HL-60 (cell line): ENCODE data around the gene GRIN2D.

Experiments used
- DNase-seq, 2 experiments: peaks; one replicate each; pipeline ENCODE4 v3.0.0-alpha.2; 2010 to 2020; ENCODE audit warnings: low read depth in 1 of 2, low spot score in 1 of 2
- H3K27ac ChIP-seq: fragments of 250-450 bp; sonication (Bioruptor Pico); replicated peaks from 2 replicates; pipeline ENCODE4 v1.5.1; 2020; ENCODE audit warnings: mild to moderate bottlenecking, moderate library complexity
- H3K27me3 ChIP-seq: fragments of 250-450 bp; sonication (Bioruptor Pico); 2 replicates; pipeline ENCODE4 v1.5.1; 2021; ENCODE audit warnings: mild to moderate bottlenecking, moderate library complexity; ENCODE audit not compliant: insufficient read depth, poor library complexity, severe bottlenecking
- H3K4me3 ChIP-seq: replicated peaks from 2 replicates; pipeline ENCODE4 v1.5.1; 2011; ENCODE audit warnings: mild to moderate bottlenecking, control low read depth, low read length; ENCODE audit not compliant: insufficient read depth
- GABPA ChIP-seq: IDR thresholded peaks from 2 replicates; pipeline ENCODE4 v1.6.1; 2012; ENCODE audit warnings: low read depth
- POLR2AphosphoS5 ChIP-seq: IDR thresholded peaks from 2 replicates; pipeline ENCODE4 v1.6.1; 2012; ENCODE audit warnings: low read depth
- SPI1 ChIP-seq: IDR thresholded peaks from 2 replicates; pipeline ENCODE4 v1.6.1; 2012; ENCODE audit warnings: low read depth, mild to moderate bottlenecking, borderline replicate concordance
- TF ChIP-seq, protein P1 (sequence below): IDR thresholded peaks from one replicate; pipeline ENCODE4 v1.5.1; 2011; ENCODE audit warnings: low read length, control low read depth, inconsistent platforms; ENCODE audit not compliant: insufficient read depth
- TF ChIP-seq, protein P2 (sequence below): IDR thresholded peaks from 2 replicates; pipeline ENCODE4 v1.6.1; 2012; ENCODE audit warnings: low read depth; ENCODE audit not compliant: insufficient replicate concordance

Gene GRIN2D

DNA sequence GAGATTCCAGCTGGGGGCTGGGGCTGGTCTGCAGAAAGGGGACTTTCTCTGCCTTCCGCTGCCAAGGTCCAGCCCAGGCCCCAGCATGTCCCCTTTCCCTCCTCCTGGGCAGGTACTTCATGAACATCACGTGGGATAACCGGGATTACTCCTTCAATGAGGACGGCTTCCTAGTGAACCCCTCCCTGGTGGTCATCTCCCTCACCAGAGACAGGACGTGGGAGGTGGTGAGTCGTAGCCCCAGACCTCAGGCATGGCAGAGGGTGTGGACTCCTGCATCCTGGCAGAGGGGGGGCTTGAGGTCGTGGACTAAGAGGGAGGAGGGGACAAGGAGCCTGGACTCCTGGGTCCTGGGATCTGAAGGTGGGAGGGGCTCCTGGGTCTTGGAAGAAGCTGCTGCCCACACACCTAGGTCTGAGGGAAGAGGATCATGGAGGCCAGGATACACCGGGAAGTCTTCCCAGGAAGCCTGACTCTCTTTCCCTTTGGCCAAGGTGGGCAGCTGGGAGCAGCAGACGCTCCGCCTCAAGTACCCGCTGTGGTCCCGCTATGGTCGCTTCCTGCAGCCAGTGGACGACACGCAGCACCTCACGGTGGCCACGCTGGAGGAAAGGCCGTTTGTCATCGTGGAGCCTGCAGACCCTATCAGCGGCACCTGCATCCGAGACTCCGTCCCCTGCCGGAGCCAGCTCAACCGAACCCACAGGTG is 20.6 kb downstream of the GRIN2D start:
- TF ChIP-seq, protein P1, sequence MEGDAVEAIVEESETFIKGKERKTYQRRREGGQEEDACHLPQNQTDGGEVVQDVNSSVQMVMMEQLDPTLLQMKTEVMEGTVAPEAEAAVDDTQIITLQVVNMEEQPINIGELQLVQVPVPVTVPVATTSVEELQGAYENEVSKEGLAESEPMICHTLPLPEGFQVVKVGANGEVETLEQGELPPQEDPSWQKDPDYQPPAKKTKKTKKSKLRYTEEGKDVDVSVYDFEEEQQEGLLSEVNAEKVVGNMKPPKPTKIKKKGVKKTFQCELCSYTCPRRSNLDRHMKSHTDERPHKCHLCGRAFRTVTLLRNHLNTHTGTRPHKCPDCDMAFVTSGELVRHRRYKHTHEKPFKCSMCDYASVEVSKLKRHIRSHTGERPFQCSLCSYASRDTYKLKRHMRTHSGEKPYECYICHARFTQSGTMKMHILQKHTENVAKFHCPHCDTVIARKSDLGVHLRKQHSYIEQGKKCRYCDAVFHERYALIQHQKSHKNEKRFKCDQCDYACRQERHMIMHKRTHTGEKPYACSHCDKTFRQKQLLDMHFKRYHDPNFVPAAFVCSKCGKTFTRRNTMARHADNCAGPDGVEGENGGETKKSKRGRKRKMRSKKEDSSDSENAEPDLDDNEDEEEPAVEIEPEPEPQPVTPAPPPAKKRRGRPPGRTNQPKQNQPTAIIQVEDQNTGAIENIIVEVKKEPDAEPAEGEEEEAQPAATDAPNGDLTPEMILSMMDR: no peak
- no peak for TF ChIP-seq GABPA
- TF ChIP-seq POLR2AphosphoS5: no peak
- TF ChIP-seq, protein P2, sequence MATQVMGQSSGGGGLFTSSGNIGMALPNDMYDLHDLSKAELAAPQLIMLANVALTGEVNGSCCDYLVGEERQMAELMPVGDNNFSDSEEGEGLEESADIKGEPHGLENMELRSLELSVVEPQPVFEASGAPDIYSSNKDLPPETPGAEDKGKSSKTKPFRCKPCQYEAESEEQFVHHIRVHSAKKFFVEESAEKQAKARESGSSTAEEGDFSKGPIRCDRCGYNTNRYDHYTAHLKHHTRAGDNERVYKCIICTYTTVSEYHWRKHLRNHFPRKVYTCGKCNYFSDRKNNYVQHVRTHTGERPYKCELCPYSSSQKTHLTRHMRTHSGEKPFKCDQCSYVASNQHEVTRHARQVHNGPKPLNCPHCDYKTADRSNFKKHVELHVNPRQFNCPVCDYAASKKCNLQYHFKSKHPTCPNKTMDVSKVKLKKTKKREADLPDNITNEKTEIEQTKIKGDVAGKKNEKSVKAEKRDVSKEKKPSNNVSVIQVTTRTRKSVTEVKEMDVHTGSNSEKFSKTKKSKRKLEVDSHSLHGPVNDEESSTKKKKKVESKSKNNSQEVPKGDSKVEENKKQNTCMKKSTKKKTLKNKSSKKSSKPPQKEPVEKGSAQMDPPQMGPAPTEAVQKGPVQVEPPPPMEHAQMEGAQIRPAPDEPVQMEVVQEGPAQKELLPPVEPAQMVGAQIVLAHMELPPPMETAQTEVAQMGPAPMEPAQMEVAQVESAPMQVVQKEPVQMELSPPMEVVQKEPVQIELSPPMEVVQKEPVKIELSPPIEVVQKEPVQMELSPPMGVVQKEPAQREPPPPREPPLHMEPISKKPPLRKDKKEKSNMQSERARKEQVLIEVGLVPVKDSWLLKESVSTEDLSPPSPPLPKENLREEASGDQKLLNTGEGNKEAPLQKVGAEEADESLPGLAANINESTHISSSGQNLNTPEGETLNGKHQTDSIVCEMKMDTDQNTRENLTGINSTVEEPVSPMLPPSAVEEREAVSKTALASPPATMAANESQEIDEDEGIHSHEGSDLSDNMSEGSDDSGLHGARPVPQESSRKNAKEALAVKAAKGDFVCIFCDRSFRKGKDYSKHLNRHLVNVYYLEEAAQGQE: no peak
- TF ChIP-seq SPI1: no peak
- DNase-seq: no peak
- Histone ChIP-seq H3K27me3 (peaks cover 13% of the 10 kb centered on the region), H3K27ac (no peak overlapping the region), H3K4me3 (no peak overlapping the region)

DNA sequence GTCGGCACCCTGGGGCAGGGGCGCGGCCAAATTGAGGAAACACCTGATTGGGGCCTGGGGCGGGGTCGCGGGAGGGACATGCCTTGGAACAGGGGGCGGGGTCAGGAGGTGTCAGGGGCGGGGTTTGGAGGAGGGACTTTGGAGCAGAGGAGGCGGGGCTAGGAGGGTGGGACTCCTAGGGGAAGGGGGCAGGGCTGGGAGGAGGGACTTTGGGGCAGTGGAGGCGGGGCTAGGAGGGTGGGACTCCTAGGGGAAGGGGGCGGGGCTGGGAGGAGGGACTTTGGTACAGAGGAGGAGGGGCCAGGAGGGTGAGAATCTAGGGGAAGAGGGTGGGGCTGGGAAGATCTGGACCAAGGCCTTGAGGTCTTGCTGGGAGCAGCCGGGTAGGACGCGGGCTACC is 21.9 kb downstream of the GRIN2D start:
- no peak overlapping the region for H3K27ac ChIP-seq
- peak in 1 of 2 experiments; percentile 45 for DNase-seq

DNA sequence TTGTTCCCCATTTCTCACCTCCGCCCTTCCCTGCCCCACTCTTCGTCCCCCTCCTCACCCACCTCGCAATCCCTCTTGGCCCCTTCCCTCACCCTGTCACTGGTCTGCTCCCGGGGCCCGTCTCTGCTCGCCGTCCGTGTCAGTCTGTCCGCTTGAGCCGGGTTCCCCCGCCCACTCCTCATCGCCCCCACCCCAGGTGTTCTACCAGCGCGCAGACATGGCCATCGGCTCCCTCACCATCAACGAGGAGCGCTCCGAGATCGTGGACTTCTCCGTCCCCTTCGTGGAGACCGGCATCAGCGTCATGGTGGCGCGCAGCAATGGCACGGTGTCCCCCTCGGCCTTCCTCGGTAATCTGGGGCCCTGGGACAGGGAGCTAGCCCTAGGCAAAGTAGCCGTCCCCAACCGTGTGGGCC is 22.3 kb downstream of the GRIN2D start:
- no peak for DNase-seq
- no peak overlapping the region for H3K27ac ChIP-seq
- peaks cover 13% of the 10 kb centered on the region for H3K27me3 ChIP-seq
- H3K4me3 ChIP-seq: no peak overlapping the region
- no peak for TF ChIP-seq SPI1
- TF ChIP-seq, protein P2: no peak
- TF ChIP-seq GABPA: no peak
- TF ChIP-seq POLR2AphosphoS5: no peak
- TF ChIP-seq, protein P1: no peak

More for the DNA sequence above, 21.9 kb downstream of the GRIN2D start:
- Histone ChIP-seq H3K4me3 (no peak overlapping the region), H3K27me3 (peaks cover 13% of the 10 kb centered on the region)
- TF ChIP-seq SPI1 (no peak), GABPA (no peak), POLR2AphosphoS5 (no peak)
- TF ChIP-seq, protein P2: no peak
- TF ChIP-seq, protein P1: no peak
